Activated CD4-positive, alpha-beta T cell treated with anti-CD3 and anti-CD28 coated beads, Interleukin-10, Interleukin-2, amounts not matched to agents 100 ng/mL and 50 ng/mL, durations not matched to agents 16 hours and 8 hours (primary cell): ENCODE results near the gene IFI16.
"Not testable (repeated sequence)": the region's sequence is repeated elsewhere in the genome, so short reads cannot be mapped to it uniquely, and the experiment has no call there.

Experiments
- DNase-seq: peaks from one replicate; pipeline ENCODE4 v3.0.0-alpha.2; 2020

IFI16 gene

GRCh38 chr1:159103021-159103420, 93.3 kb downstream of the IFI16 start:
- DNase-seq = not testable (repeated sequence)
